GM12878 (cell line): ENCODE results near the gene DIO2. TPM values are rescaled to one million over a fixed set of nuclear protein-coding genes. Genes with fewer than 3 reads are reported as not detected.
A peak's percentile ranks its signal among the peaks of the same experiment; 100 is the strongest.

Experiments
- ATAC-seq: fragments of 200-7000 bp; cut with Tn5 transposase; 3 replicates; pipeline ENCODE4 v1.9.1; 2020; ENCODE audit warnings: mild to moderate bottlenecking, moderate library complexity
- BruUV-seq: library from RNA; stranded (reverse); fragments of 400-500 nt; replicated peaks from 2 replicates; lab custom pipeline; 2021; lab: Mats Ljungman, UMichigan
- CTCF ChIA-PET: fragments of 300-600 bp; sonication (Branson Sonifier 250); formaldehyde crosslinking; extraction: SDS; loops from one replicate; lab custom pipeline; 2021; ENCODE audit warnings: inconsistent platforms; lab: Yijun Ruan, JAX
- POLR2A ChIA-PET: fragments of 350-600 bp; formaldehyde crosslinking; extraction: SDS; loops from one replicate; lab custom pipeline; 2021; ENCODE audit warnings: inconsistent platforms; lab: Charles Lee
- RAD21 ChIA-PET: fragments of 300-600 bp; sonication (Branson Sonifier 250); formaldehyde crosslinking; loops from one replicate; lab custom pipeline; 2023; ENCODE audit warnings: antibody characterized with exemption; ENCODE audit not compliant: unreplicated experiment; lab: Charles Lee
- SMC1A ChIA-PET: fragments of 300-600 bp; sonication (Branson Sonifier 250); formaldehyde crosslinking; loops from one replicate; lab custom pipeline; 2023; ENCODE audit not compliant: unreplicated experiment, uncharacterized antibody; lab: Charles Lee
- DNase-seq: peaks from one replicate; pipeline ENCODE4 v3.0.0-alpha.2; 2011; ENCODE audit warnings: low read depth, low spot score
- FAIRE-seq: peaks from 3 replicates; lab custom pipeline; 2011; peaks lifted over from hg19 to GRCh38; lab: Jason Lieb, UNC
- H2AFZ ChIP-seq: 2 replicates; pipeline ENCODE4 v1.6.0; 2011; ENCODE audit warnings: low read depth, low read length, control low read depth; ENCODE audit not compliant: control insufficient read depth
- H3K27ac ChIP-seq: 2 replicates; pipeline ENCODE4 v1.5.1; 2011; ENCODE audit warnings: control low read depth; ENCODE audit not compliant: control insufficient read depth, insufficient read depth
- H3K27me3 ChIP-seq, 2 experiments: replicated peaks in 1 of 2; 2 replicates each; pipeline versions ENCODE4 v1.6.0 to v1.6.1; 2011; ENCODE audit warnings: low read length in 1 of 2; ENCODE audit not compliant: control insufficient read depth in 2 of 2, insufficient read depth in 2 of 2
- H3K36me3 ChIP-seq, 2 experiments: 2 replicates each; pipeline ENCODE4 v1.5.1; 2011; ENCODE audit warnings: low read length in 1 of 2; ENCODE audit not compliant: control insufficient read depth in 2 of 2, insufficient read depth in 2 of 2
- H3K4me1 ChIP-seq: 2 replicates; pipeline ENCODE4 v1.6.1; 2011; ENCODE audit warnings: mild to moderate bottlenecking, low read length, moderate library complexity, mixed read lengths; ENCODE audit not compliant: control insufficient read depth, insufficient read depth
- H3K4me2 ChIP-seq: 2 replicates; pipeline ENCODE4 v1.6.0; 2011; ENCODE audit warnings: control low read depth; ENCODE audit not compliant: control insufficient read depth, insufficient read depth
- H3K4me3 ChIP-seq: fragments of 200-600 bp; sonication (generic); 2 replicates; pipeline ENCODE4 v1.5.1; 2016
- H3K79me2 ChIP-seq: 2 replicates; pipeline ENCODE4 v1.6.0; 2011; ENCODE audit warnings: low read length; ENCODE audit not compliant: control insufficient read depth, insufficient read depth
- H3K9ac ChIP-seq: 2 replicates; pipeline ENCODE4 v1.8.0; 2011; ENCODE audit warnings: low read length, control low read depth, mixed read lengths; ENCODE audit not compliant: control insufficient read depth, insufficient read depth
- H3K9me3 ChIP-seq: replicated peaks from 3 replicates; pipeline ENCODE4 v1.5.1; 2011; ENCODE audit warnings: mild to moderate bottlenecking, low read length; ENCODE audit not compliant: control insufficient read depth, insufficient read depth
- H4K20me1 ChIP-seq: 2 replicates; pipeline ENCODE4 v1.6.0; 2011; ENCODE audit not compliant: control insufficient read depth, insufficient read depth
- JUND ChIP-seq: IDR thresholded peaks from 2 replicates; pipeline ENCODE4 v1.6.1; 2012; ENCODE audit warnings: low read depth, mild to moderate bottlenecking, low read length, improper control_type of control experiment, moderate library complexity
- NR2C2 ChIP-seq: IDR thresholded peaks from 2 replicates; pipeline ENCODE4 v1.6.1; 2011; ENCODE audit warnings: borderline replicate concordance, low read depth; ENCODE audit not compliant: control insufficient read depth, insufficient read length
- ZNF274 ChIP-seq: IDR thresholded peaks from one replicate; pipeline ENCODE4 v1.8.0; 2011; ENCODE audit not compliant: insufficient read length, insufficient read depth
- WGBS: methylation state at CpG from one replicate; pipeline ENCODE4 v1.1.6; 2016; ENCODE audit warnings: low lambda C conversion rate; ENCODE audit not compliant: insufficient replicate concordance, insufficient coverage; ENCODE audit errors: missing lambda C conversion rate; 5-methylcytosine and 5-hydroxymethylcytosine counted together
- in situ Hi-C: fragments of 300-500 bp; cut with MboI; formaldehyde crosslinking; loops from 9 replicates; pipeline ENCODE4 v1.14.3; 2018; ENCODE audit warnings: mixed read lengths
- intact Hi-C: fragments of 100-400 bp; cut with micrococcal nuclease; formaldehyde crosslinking; loops from one replicate; pipeline ENCODE4 v1.14.2; 2022; ENCODE audit not compliant: unreplicated experiment
- polyA plus RNA-seq, 11 experiments: library from polyadenylated mRNA; depleted of rRNA in 4 of 11; unstranded in 6 of 11; stranded (reverse) in 5 of 11; fragments of >200 nt; fragmentation: Nextera tagmentation in 4 of 11; fragmentation: Illumina TruSeq in 1 of 11; extraction: Ambion mirVana in 4 of 11; extraction: Trizol in 1 of 11; gene quantifications; 1 replicate in 1 of 11; 2 replicates in 10 of 11; pipeline versions ENCODE4 v1.2.1 to v1.2.3, GENCODE V29; 2011 to 2016; ENCODE audit warnings: inconsistent platforms in 2 of 11, missing spikeins in 2 of 11, low read depth in 1 of 11
- total RNA-seq, 4 experiments: library from RNA; depleted of rRNA in 3 of 4; stranded (reverse); fragments of >200 nt in 3 of 4; fragmentation: Illumina TruSeq in 1 of 4; extraction: Trizol in 1 of 4; gene quantifications; 2 replicates each; pipeline versions ENCODE4 v1.2.1 to v1.2.3, GENCODE V29; 2013 to 2021
- TF ChIP-seq, protein P1 (sequence below): fragments of 450-650 bp; IDR thresholded peaks from 2 replicates; pipeline ENCODE4 v1.6.1; 2017; ENCODE audit warnings: mild to moderate bottlenecking, moderate library complexity
- TF ChIP-seq, protein P2 (sequence below): IDR thresholded peaks from 2 replicates; pipeline ENCODE4 v1.6.1; 2011; ENCODE audit warnings: borderline replicate concordance, low read depth, mild to moderate bottlenecking, moderate library complexity, low read length; ENCODE audit not compliant: insufficient read depth, poor library complexity, severe bottlenecking
- TF ChIP-seq, protein P3 (sequence below): fragments of 450-650 bp; IDR thresholded peaks from 2 replicates; pipeline ENCODE4 v1.6.1; 2018; ENCODE audit warnings: borderline replicate concordance, mild to moderate bottlenecking; ENCODE audit not compliant: partially characterized antibody
- TF ChIP-seq, protein P4 (sequence below): fragments of 450-650 bp; IDR thresholded peaks from 2 replicates; pipeline ENCODE4 v1.6.1; 2016; ENCODE audit warnings: mild to moderate bottlenecking, moderate library complexity, borderline replicate concordance

Gene DIO2
- total and polyA plus RNA-seq, 10 of the 15 experiments (the other 5 are each of a cell fraction or from before 2014, with no cell fraction given): not detected

DNA sequence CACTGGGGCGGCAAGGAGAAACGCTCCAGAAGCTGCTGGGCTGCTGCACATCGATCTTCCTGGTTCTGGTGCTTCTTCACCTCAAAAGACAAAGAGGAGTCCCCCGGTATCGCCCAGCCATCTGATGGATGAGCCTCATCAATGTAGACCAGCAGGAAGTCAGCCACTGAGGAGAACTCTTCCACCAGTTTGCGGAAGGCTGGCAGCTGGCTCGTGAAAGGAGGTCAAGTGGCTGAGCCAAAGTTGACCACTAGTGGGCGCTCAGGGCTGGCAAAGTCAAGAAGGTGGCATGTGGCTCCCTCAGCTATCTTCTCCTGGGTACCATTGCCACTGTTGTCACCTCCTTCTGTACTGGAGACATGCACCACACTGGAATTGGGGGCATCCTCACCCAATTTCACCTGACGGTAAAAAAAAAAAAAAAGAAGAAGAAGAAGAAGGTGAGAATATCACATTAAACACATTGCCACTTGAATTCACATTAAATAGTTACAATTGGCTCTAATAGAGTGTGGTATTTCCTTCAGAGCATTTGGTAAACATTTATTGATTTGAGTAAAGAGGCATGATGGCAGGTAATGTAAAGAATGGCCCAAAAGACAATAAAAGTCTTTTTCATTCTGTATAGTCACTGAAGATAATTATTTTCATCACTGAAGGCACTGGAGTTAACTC is 8.3 kb downstream of the DIO2 start (continued):
- TF ChIP-seq, protein P1, sequence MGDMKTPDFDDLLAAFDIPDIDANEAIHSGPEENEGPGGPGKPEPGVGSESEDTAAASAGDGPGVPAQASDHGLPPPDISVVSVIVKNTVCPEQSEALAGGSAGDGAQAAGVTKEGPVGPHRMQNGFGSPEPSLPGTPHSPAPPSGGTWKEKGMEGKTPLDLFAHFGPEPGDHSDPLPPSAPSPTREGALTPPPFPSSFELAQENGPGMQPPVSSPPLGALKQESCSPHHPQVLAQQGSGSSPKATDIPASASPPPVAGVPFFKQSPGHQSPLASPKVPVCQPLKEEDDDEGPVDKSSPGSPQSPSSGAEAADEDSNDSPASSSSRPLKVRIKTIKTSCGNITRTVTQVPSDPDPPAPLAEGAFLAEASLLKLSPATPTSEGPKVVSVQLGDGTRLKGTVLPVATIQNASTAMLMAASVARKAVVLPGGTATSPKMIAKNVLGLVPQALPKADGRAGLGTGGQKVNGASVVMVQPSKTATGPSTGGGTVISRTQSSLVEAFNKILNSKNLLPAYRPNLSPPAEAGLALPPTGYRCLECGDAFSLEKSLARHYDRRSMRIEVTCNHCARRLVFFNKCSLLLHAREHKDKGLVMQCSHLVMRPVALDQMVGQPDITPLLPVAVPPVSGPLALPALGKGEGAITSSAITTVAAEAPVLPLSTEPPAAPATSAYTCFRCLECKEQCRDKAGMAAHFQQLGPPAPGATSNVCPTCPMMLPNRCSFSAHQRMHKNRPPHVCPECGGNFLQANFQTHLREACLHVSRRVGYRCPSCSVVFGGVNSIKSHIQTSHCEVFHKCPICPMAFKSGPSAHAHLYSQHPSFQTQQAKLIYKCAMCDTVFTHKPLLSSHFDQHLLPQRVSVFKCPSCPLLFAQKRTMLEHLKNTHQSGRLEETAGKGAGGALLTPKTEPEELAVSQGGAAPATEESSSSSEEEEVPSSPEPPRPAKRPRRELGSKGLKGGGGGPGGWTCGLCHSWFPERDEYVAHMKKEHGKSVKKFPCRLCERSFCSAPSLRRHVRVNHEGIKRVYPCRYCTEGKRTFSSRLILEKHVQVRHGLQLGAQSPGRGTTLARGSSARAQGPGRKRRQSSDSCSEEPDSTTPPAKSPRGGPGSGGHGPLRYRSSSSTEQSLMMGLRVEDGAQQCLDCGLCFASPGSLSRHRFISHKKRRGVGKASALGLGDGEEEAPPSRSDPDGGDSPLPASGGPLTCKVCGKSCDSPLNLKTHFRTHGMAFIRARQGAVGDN: no peak
- peak; percentile 39 for TF ChIP-seq NR2C2
- TF ChIP-seq, protein P2, sequence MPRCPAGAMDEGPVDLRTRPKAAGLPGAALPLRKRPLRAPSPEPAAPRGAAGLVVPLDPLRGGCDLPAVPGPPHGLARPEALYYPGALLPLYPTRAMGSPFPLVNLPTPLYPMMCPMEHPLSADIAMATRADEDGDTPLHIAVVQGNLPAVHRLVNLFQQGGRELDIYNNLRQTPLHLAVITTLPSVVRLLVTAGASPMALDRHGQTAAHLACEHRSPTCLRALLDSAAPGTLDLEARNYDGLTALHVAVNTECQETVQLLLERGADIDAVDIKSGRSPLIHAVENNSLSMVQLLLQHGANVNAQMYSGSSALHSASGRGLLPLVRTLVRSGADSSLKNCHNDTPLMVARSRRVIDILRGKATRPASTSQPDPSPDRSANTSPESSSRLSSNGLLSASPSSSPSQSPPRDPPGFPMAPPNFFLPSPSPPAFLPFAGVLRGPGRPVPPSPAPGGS: no peak
- no peak for TF ChIP-seq JUND

DNA sequence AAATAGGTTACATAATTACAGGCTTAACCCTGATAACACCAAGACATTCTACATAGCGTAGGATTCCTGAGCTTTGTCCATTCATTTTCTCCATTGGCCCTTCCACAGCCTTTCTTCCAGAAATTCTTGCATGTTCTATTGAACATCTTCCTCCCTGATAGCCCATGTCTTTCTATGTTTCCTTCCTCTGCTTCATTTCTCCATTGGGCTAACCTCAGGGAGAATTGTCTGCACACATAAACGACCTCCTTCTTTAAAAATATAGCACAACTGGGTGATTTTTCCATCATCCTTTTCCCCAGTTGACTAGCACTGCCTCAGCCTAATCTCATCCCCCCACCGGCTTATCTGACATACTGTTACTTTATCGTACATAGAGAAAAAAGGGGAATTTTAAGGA is 11.2 kb downstream of the DIO2 start:
- no peak for FAIRE-seq
- H3K4me2 ChIP-seq: no peak overlapping the region
- in situ Hi-C loops: loop anchor here (5.0 kb wide), 1 partner anchor 647 kb away; no protein-coding TSS in a partner anchor
- TF ChIP-seq, protein P3, sequence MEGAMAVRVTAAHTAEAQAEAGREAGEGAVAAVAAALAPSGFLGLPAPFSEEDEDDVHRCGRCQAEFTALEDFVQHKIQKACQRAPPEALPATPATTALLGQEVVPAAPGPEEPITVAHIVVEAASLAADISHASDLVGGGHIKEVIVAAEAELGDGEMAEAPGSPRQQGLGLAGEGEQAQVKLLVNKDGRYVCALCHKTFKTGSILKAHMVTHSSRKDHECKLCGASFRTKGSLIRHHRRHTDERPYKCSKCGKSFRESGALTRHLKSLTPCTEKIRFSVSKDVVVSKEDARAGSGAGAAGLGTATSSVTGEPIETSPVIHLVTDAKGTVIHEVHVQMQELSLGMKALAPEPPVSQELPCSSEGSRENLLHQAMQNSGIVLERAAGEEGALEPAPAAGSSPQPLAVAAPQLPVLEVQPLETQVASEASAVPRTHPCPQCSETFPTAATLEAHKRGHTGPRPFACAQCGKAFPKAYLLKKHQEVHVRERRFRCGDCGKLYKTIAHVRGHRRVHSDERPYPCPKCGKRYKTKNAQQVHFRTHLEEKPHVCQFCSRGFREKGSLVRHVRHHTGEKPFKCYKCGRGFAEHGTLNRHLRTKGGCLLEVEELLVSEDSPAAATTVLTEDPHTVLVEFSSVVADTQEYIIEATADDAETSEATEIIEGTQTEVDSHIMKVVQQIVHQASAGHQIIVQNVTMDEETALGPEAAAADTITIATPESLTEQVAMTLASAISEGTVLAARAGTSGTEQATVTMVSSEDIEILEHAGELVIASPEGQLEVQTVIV: no peak
- TF ChIP-seq ZNF274: no peak
- TF ChIP-seq, protein P4, sequence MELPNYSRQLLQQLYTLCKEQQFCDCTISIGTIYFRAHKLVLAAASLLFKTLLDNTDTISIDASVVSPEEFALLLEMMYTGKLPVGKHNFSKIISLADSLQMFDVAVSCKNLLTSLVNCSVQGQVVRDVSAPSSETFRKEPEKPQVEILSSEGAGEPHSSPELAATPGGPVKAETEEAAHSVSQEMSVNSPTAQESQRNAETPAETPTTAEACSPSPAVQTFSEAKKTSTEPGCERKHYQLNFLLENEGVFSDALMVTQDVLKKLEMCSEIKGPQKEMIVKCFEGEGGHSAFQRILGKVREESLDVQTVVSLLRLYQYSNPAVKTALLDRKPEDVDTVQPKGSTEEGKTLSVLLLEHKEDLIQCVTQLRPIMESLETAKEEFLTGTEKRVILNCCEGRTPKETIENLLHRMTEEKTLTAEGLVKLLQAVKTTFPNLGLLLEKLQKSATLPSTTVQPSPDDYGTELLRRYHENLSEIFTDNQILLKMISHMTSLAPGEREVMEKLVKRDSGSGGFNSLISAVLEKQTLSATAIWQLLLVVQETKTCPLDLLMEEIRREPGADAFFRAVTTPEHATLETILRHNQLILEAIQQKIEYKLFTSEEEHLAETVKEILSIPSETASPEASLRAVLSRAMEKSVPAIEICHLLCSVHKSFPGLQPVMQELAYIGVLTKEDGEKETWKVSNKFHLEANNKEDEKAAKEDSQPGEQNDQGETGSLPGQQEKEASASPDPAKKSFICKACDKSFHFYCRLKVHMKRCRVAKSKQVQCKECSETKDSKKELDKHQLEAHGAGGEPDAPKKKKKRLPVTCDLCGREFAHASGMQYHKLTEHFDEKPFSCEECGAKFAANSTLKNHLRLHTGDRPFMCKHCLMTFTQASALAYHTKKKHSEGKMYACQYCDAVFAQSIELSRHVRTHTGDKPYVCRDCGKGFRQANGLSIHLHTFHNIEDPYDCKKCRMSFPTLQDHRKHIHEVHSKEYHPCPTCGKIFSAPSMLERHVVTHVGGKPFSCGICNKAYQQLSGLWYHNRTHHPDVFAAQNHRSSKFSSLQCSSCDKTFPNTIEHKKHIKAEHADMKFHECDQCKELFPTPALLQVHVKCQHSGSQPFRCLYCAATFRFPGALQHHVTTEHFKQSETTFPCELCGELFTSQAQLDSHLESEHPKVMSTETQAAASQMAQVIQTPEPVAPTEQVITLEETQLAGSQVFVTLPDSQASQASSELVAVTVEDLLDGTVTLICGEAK: no peak

More for the DNA sequence above, 11.2 kb downstream of the DIO2 start:
- Histone ChIP-seq H2AFZ (no peak overlapping the region), H3K79me2 (no peaks in the 10 kb centered on the region), H3K9ac (no peak overlapping the region), H3K27ac (no peak overlapping the region), H3K4me3 (no peak overlapping the region), H3K27me3 (no peaks in the 10 kb centered on the region), H3K36me3 (no peaks in the 10 kb centered on the region), H3K9me3 (no peaks in the 10 kb centered on the region), H4K20me1 (no peaks in the 10 kb centered on the region), H3K4me1 (no peaks in the 10 kb centered on the region)
- ChIA-PET SMC1A (interaction anchor here (1.6 to 2.1 kb wide), 3 partner anchors 166 to 651 kb away, joined by 3 to 7 read pairs (median 5); no protein-coding TSS in a partner anchor), CTCF (interaction anchor here (1.2 to 6.3 kb wide), 4 partner anchors 10 to 650 kb away, joined by 3 to 37 read pairs (median 18); no protein-coding TSS in a partner anchor), POLR2A (no interaction called here), RAD21 (interaction anchor here (1.5 kb wide), 1 partner anchor 13 kb away, joined by 4 read pairs; no protein-coding TSS in a partner anchor)
- no peak for DNase-seq
- no TSS peak for BruUV-seq
- ATAC-seq: no peak
- 33% methylated on average over 4 of the region's 4 CpGs for WGBS
- intact Hi-C loops: loop anchor here (10.0 kb wide), 1 partner anchor 785 kb away; no protein-coding TSS in a partner anchor
